SU-DHL-6 (cell line): ENCODE data around the gene MAGEE1.
A peak's percentile ranks its signal among the peaks of the same experiment; 100 is the strongest.

Experiments
- H2AFZ ChIP-seq: fragments of 200-600 bp; sonication (generic); 2 replicates; pipeline ENCODE4 v1.6.1; 2014; ENCODE audit warnings: low read depth, mild to moderate bottlenecking, moderate library complexity, mixed read lengths, antibody characterized with exemption, low read length; ENCODE audit not compliant: severe bottlenecking
- H3F3A ChIP-seq: fragments of 200-600 bp; shearing (Covaris generic); 2 replicates; pipeline ENCODE4 v1.6.0; 2016; ENCODE audit warnings: antibody characterized with exemption, mild to moderate bottlenecking; ENCODE audit not compliant: insufficient read depth
- H3K27ac ChIP-seq: fragments of 200-600 bp; sonication (generic); 2 replicates; pipeline ENCODE4 v1.5.1; 2016; ENCODE audit warnings: low read depth, mild to moderate bottlenecking, low read length, moderate library complexity, mixed read lengths
- H3K27me3 ChIP-seq: fragments of 200-600 bp; sonication (generic), shearing (Covaris generic); 2 replicates; pipeline ENCODE4 v1.6.0; 2014; ENCODE audit warnings: mild to moderate bottlenecking, low read length
- H3K36me3 ChIP-seq: fragments of 200-600 bp; sonication (generic); 2 replicates; pipeline ENCODE4 v1.6.1; 2014; ENCODE audit warnings: mild to moderate bottlenecking, low read length, mixed read lengths
- H3K4me2 ChIP-seq: fragments of 300-600, 200-600 bp; shearing (Covaris generic), sonication (generic); 2 replicates; pipeline ENCODE4 v1.6.0; 2014; ENCODE audit warnings: low read length, low read depth, mild to moderate bottlenecking; ENCODE audit not compliant: poor library complexity, severe bottlenecking
- H3K4me3 ChIP-seq: fragments of 200-600 bp; sonication (generic); 2 replicates; pipeline ENCODE4 v1.5.1; 2014; ENCODE audit warnings: antibody characterized with exemption, low read length, mild to moderate bottlenecking, mixed read lengths; ENCODE audit not compliant: insufficient read depth, poor library complexity, severe bottlenecking
- H3K79me2 ChIP-seq: fragments of 200-600 bp; sonication (generic); 2 replicates; pipeline ENCODE4 v1.6.1; 2014; ENCODE audit warnings: mild to moderate bottlenecking, low read length, moderate library complexity; ENCODE audit not compliant: insufficient read depth
- H3K9ac ChIP-seq: fragments of 200-600 bp; sonication (generic); 2 replicates; pipeline ENCODE4 v1.7.0; 2014; ENCODE audit warnings: mild to moderate bottlenecking, low read length
- H3K9me2 ChIP-seq: fragments of 200-600 bp; sonication (generic); replicated peaks from 2 replicates; pipeline ENCODE4 v1.6.1; 2014; ENCODE audit warnings: low read length; ENCODE audit not compliant: insufficient read depth
- H3K9me3 ChIP-seq: fragments of 200-600 bp; sonication (generic); 2 replicates; pipeline ENCODE4 v1.6.1; 2014; ENCODE audit warnings: low read length, mixed read lengths; ENCODE audit not compliant: insufficient read depth
- H4K20me1 ChIP-seq: fragments of 200-600 bp; sonication (generic); 2 replicates; pipeline ENCODE4 v1.6.1; 2014; ENCODE audit warnings: low read depth, mild to moderate bottlenecking, antibody characterized with exemption, low read length, moderate library complexity, mixed read lengths
- EZH2phosphoT487 ChIP-seq: fragments of 200-600 bp; sonication (generic), shearing (Covaris generic); conservative IDR thresholded peaks from 2 replicates; pipeline ENCODE4 v1.6.1; 2018; ENCODE audit warnings: mild to moderate bottlenecking, antibody characterized with exemption, low read length, moderate library complexity, mixed read lengths
- TF ChIP-seq, protein P1 (sequence below): fragments of 200-600 bp; sonication (generic); IDR thresholded peaks from one replicate; pipeline ENCODE4 v1.5.1; 2017; ENCODE audit warnings: antibody characterized with exemption, mild to moderate bottlenecking, low read length, moderate library complexity; ENCODE audit not compliant: insufficient read depth, poor library complexity, severe bottlenecking

Gene MAGEE1

DNA sequence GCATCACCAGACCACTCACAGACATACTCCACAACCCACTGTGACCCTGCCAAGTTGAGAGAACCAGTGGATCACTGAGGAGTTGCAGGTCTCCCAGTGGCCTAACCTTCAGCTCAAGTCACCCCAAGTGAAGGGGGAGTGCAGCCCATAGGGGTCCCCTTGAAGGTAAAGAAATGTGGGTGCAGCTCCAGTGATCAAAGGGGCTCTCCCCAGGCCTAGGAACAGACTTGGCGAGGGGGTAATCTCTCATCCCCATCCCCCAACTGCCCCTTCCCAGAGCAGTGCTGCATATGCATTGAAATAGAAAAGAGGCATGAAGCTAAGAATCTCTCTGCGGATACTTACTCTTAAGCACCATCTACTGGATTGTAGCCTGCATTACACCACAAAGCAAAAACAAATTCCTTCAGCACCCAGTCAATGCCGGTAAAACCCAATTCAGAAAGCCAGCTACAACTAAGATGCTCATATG lies 27.0 kb downstream of the MAGEE1 start:
- Histone ChIP-seq H3K4me3 (no peak overlapping the region), H2AFZ (no peak overlapping the region), H4K20me1 (no peaks in the 10 kb centered on the region), H3K9me3 (no peaks in the 10 kb centered on the region), H3K9ac (no peak overlapping the region), H3K9me2 (no peaks in the 10 kb centered on the region), H3K4me2 (no peak overlapping the region), H3K27me3 (no peaks in the 10 kb centered on the region), H3K27ac (no peak overlapping the region), H3K79me2 (no peaks in the 10 kb centered on the region), H3K36me3 (no peaks in the 10 kb centered on the region), H3F3A (no peaks in the 10 kb centered on the region)
- TF ChIP-seq, protein P1, sequence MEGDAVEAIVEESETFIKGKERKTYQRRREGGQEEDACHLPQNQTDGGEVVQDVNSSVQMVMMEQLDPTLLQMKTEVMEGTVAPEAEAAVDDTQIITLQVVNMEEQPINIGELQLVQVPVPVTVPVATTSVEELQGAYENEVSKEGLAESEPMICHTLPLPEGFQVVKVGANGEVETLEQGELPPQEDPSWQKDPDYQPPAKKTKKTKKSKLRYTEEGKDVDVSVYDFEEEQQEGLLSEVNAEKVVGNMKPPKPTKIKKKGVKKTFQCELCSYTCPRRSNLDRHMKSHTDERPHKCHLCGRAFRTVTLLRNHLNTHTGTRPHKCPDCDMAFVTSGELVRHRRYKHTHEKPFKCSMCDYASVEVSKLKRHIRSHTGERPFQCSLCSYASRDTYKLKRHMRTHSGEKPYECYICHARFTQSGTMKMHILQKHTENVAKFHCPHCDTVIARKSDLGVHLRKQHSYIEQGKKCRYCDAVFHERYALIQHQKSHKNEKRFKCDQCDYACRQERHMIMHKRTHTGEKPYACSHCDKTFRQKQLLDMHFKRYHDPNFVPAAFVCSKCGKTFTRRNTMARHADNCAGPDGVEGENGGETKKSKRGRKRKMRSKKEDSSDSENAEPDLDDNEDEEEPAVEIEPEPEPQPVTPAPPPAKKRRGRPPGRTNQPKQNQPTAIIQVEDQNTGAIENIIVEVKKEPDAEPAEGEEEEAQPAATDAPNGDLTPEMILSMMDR = peak; percentile 37
- no peak for TF ChIP-seq EZH2phosphoT487

GRCh38 chrX:76477353-76477752 lies 49.8 kb downstream of the MAGEE1 start:
- Histone ChIP-seq H3K27me3 (no peaks in the 10 kb centered on the region), H3F3A (no peaks in the 10 kb centered on the region), H4K20me1 (no peaks in the 10 kb centered on the region), H3K9ac (no peak overlapping the region), H3K4me3 (no peak overlapping the region), H3K36me3 (no peaks in the 10 kb centered on the region), H3K9me3 (no peaks in the 10 kb centered on the region), H3K4me2 (no peak overlapping the region), H3K9me2 (no peaks in the 10 kb centered on the region), H2AFZ (no peak overlapping the region), H3K79me2 (no peaks in the 10 kb centered on the region), H3K27ac (no peak overlapping the region)
- TF ChIP-seq, protein P1 = no peak
- no peak for TF ChIP-seq EZH2phosphoT487
